K562 (cell line): ENCODE data around the gene UBXN6. TPM values are rescaled to one million over a fixed set of nuclear protein-coding genes. Genes with fewer than 3 reads are reported as not detected.

Experiments used
- CBX5 ChIP-seq: IDR thresholded peaks from 2 replicates; pipeline ENCODE4 v1.6.1; 2014; ENCODE audit warnings: low read depth, borderline replicate concordance
- MAFF ChIP-seq: IDR thresholded peaks from 2 replicates; pipeline ENCODE4 v1.6.1; 2012; ENCODE audit warnings: low read length, improper control_type of control experiment
- NFXL1 ChIP-seq: fragments of 450-650 bp; formaldehyde crosslinking; IDR thresholded peaks from 2 replicates; pipeline ENCODE4 v1.4.0; 2021; ENCODE audit warnings: mild to moderate bottlenecking
- PHB2 ChIP-seq: fragments of 450-650 bp; IDR thresholded peaks from 2 replicates; pipeline ENCODE4 v1.6.1; 2017; ENCODE audit warnings: low read depth
- RBBP5 ChIP-seq: fragments of 200-600 bp; sonication (generic); IDR thresholded peaks from 2 replicates; pipeline ENCODE4 v1.6.1; 2012; ENCODE audit warnings: borderline replicate concordance, mild to moderate bottlenecking, low read length, control low read depth, inconsistent platforms; ENCODE audit not compliant: insufficient read depth, poor library complexity, severe bottlenecking
- TAL1 ChIP-seq: fragments of 450-650 bp; IDR thresholded peaks from 2 replicates; pipeline ENCODE4 v1.6.1; 2016; ENCODE audit warnings: mild to moderate bottlenecking
- THRAP3 ChIP-seq: fragments of 450-650 bp; IDR thresholded peaks from 2 replicates; pipeline ENCODE4 v1.6.1; 2016; ENCODE audit warnings: mild to moderate bottlenecking, inconsistent platforms, borderline replicate concordance
- ZBTB7A ChIP-seq: IDR thresholded peaks from 2 replicates; pipeline ENCODE4 v1.6.1; 2011; ENCODE audit warnings: low read depth, mild to moderate bottlenecking, low read length, moderate library complexity, borderline replicate concordance; ENCODE audit not compliant: control insufficient read depth
- ZNF232 ChIP-seq: sonication (generic); formaldehyde crosslinking; IDR thresholded peaks from 2 replicates; pipeline ENCODE4 v1.8.0; 2022; ENCODE audit warnings: mild to moderate bottlenecking, missing genetic modification reagents
- ZNF354B ChIP-seq: fragments of 250-450 bp; sonication (Bioruptor Pico); IDR thresholded peaks from 2 replicates; pipeline ENCODE4 v1.4.0; 2020
- ZNF436 ChIP-seq: fragments of 250-450, 450-650 bp; sonication (Bioruptor Pico); formaldehyde crosslinking; IDR thresholded peaks from 2 replicates; pipeline ENCODE4 v1.7.0; 2020; ENCODE audit warnings: mild to moderate bottlenecking
- ZNF583 ChIP-seq: fragments of 250-450 bp; sonication (Bioruptor Pico); IDR thresholded peaks from 2 replicates; pipeline ENCODE4 v1.4.0; 2020
- polyA plus RNA-seq, 8 experiments: library from polyadenylated mRNA; depleted of rRNA in 4 of 8; stranded (reverse) in 5 of 8; unstranded in 3 of 8; fragments of >200 nt; fragmentation: Nextera tagmentation in 2 of 8; fragmentation: Illumina TruSeq in 1 of 8; extraction: Ambion mirVana in 2 of 8; extraction: Trizol in 1 of 8; gene quantifications; 2 replicates each; pipeline versions ENCODE4 v1.2.1 to v1.2.3, GENCODE V29; 2011 to 2014; ENCODE audit warnings: inconsistent platforms in 1 of 8, missing spikeins in 1 of 8
- total RNA-seq, 7 experiments: library from RNA; depleted of rRNA in 6 of 7; stranded (reverse); fragments of >200 nt in 6 of 7; fragmentation: Illumina TruSeq in 2 of 7; extraction: Trizol in 2 of 7; gene quantifications; 2 replicates each; pipeline versions ENCODE4 v1.2.1 to v1.2.3, GENCODE V29; 2011 to 2021; ENCODE audit warnings: low replicate concordance in 1 of 7
- TF ChIP-seq, protein P1 (sequence below): fragments of 250-450 bp; sonication (Bioruptor Pico); IDR thresholded peaks from 2 replicates; pipeline ENCODE4 v1.4.0; 2020; ENCODE audit warnings: mild to moderate bottlenecking, moderate library complexity
- TF ChIP-seq, protein P2 (sequence below): fragments of 250-450 bp; sonication (Bioruptor Pico); IDR thresholded peaks from 2 replicates; pipeline ENCODE4 v1.4.0; 2020; ENCODE audit warnings: mild to moderate bottlenecking
- TF ChIP-seq, protein P3 (sequence below): sonication (generic); formaldehyde crosslinking; IDR thresholded peaks from 2 replicates; pipeline ENCODE4 v1.8.1; 2023; ENCODE audit warnings: mild to moderate bottlenecking, missing genetic modification reagents
- TF ChIP-seq, protein P4 (sequence below): sonication (generic); formaldehyde crosslinking; IDR thresholded peaks from 2 replicates; pipeline ENCODE4 v1.8.0; 2022; ENCODE audit warnings: mild to moderate bottlenecking, missing genetic modification reagents, borderline replicate concordance

UBXN6 gene
- total and polyA plus RNA-seq, 9 of the 15 experiments (the other 6 are each of a cell fraction or from before 2014, with no cell fraction given): 0.48 to 90.2 (median 29.5) TPM

DNA sequence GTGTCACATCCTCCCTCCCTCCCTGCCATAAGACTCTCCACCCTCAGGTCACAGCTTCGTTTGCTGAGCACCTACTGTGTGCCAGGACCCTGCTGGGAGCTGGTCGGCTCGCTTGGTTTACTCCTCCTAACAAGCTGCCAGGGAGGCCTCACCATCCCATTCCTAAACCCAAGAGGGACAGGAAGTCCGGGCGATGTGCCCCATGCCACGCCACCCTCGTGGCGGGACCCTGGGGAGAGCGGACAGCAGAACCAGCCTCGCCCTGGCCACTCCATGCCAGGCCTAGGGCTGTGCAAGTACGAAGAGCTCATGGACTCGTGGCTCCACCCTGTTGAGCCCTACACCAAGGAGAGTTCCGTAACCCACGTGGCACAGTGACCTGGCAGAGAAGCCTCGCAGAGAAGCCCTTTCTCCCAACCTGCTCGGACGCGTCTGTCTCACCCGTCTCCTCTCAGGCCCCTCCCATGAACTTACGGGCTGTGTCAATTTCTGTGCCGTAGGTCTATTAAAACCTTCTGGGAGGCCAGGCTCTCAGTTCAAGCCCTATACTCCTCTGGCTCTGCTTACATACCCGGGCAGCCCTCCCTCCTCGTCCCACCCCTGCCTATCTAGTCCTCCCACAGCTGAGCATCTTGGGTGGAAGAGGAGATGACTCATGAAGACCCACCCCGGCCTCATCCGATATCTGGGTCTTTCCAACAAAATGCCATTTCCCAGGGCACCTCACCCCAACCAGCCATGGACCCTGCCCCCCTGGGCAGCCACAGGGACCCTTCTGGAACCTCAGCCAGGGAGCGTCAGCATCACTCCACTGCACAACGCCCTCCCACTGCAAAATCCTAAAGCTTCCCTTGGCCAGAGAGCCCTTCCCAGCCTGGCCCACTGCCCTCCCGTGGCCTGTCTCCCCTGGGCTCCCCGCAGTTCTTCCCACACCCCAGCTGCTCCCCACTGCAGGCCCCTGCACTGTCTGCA lies 2.6 kb downstream of the UBXN6 start (continued):
- TF ChIP-seq, protein P1, sequence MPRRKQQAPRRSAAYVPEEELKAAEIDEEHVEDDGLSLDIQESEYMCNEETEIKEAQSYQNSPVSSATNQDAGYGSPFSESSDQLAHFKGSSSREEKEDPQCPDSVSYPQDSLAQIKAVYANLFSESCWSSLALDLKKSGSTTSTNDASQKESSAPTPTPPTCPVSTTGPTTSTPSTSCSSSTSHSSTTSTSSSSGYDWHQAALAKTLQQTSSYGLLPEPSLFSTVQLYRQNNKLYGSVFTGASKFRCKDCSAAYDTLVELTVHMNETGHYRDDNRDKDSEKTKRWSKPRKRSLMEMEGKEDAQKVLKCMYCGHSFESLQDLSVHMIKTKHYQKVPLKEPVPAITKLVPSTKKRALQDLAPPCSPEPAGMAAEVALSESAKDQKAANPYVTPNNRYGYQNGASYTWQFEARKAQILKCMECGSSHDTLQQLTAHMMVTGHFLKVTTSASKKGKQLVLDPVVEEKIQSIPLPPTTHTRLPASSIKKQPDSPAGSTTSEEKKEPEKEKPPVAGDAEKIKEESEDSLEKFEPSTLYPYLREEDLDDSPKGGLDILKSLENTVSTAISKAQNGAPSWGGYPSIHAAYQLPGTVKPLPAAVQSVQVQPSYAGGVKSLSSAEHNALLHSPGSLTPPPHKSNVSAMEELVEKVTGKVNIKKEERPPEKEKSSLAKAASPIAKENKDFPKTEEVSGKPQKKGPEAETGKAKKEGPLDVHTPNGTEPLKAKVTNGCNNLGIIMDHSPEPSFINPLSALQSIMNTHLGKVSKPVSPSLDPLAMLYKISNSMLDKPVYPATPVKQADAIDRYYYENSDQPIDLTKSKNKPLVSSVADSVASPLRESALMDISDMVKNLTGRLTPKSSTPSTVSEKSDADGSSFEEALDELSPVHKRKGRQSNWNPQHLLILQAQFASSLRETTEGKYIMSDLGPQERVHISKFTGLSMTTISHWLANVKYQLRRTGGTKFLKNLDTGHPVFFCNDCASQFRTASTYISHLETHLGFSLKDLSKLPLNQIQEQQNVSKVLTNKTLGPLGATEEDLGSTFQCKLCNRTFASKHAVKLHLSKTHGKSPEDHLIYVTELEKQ (CRISPR knock-in tag): no peak
- TF ChIP-seq, protein P2, sequence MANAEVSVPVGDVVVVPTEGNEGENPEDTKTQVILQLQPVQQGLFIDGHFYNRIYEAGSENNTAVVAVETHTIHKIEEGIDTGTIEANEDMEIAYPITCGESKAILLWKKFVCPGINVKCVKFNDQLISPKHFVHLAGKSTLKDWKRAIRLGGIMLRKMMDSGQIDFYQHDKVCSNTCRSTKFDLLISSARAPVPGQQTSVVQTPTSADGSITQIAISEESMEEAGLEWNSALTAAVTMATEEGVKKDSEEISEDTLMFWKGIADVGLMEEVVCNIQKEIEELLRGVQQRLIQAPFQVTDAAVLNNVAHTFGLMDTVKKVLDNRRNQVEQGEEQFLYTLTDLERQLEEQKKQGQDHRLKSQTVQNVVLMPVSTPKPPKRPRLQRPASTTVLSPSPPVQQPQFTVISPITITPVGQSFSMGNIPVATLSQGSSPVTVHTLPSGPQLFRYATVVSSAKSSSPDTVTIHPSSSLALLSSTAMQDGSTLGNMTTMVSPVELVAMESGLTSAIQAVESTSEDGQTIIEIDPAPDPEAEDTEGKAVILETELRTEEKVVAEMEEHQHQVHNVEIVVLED (CRISPR knock-in tag): no peak
- no peak for TF ChIP-seq ZNF232 (CRISPR knock-in tag)
- TF ChIP-seq, protein P3, sequence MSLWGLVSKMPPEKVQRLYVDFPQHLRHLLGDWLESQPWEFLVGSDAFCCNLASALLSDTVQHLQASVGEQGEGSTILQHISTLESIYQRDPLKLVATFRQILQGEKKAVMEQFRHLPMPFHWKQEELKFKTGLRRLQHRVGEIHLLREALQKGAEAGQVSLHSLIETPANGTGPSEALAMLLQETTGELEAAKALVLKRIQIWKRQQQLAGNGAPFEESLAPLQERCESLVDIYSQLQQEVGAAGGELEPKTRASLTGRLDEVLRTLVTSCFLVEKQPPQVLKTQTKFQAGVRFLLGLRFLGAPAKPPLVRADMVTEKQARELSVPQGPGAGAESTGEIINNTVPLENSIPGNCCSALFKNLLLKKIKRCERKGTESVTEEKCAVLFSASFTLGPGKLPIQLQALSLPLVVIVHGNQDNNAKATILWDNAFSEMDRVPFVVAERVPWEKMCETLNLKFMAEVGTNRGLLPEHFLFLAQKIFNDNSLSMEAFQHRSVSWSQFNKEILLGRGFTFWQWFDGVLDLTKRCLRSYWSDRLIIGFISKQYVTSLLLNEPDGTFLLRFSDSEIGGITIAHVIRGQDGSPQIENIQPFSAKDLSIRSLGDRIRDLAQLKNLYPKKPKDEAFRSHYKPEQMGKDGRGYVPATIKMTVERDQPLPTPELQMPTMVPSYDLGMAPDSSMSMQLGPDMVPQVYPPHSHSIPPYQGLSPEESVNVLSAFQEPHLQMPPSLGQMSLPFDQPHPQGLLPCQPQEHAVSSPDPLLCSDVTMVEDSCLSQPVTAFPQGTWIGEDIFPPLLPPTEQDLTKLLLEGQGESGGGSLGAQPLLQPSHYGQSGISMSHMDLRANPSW: no peak
- TF ChIP-seq ZNF583: no peak
- peak; percentile 35; the same call in 1 of the 2 replicates for TF ChIP-seq TAL1
- TF ChIP-seq ZBTB7A: peak; percentile 63; the same call in 1 of the 2 replicates
- TF ChIP-seq NFXL1 (CRISPR knock-in tag): no peak
- no peak for TF ChIP-seq THRAP3
- peak; percentile 47 for TF ChIP-seq RBBP5
- TF ChIP-seq MAFF: no peak
- no peak for TF ChIP-seq ZNF436 (CRISPR knock-in tag)
- TF ChIP-seq, protein P4, sequence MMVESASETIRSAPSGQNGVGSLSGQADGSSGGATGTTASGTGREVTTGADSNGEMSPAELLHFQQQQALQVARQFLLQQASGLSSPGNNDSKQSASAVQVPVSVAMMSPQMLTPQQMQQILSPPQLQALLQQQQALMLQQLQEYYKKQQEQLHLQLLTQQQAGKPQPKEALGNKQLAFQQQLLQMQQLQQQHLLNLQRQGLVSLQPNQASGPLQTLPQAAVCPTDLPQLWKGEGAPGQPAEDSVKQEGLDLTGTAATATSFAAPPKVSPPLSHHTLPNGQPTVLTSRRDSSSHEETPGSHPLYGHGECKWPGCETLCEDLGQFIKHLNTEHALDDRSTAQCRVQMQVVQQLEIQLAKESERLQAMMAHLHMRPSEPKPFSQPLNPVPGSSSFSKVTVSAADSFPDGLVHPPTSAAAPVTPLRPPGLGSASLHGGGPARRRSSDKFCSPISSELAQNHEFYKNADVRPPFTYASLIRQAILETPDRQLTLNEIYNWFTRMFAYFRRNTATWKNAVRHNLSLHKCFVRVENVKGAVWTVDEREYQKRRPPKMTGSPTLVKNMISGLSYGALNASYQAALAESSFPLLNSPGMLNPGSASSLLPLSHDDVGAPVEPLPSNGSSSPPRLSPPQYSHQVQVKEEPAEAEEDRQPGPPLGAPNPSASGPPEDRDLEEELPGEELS: no peak
- no peak for TF ChIP-seq CBX5
- no peak for TF ChIP-seq ZNF354B
- TF ChIP-seq PHB2: no peak
